ENCODE measurements around the gene MMP20. TPM values are rescaled to one million over a fixed set of nuclear protein-coding genes. Genes with fewer than 3 reads are reported as not detected.

MMP20 gene, protein sequence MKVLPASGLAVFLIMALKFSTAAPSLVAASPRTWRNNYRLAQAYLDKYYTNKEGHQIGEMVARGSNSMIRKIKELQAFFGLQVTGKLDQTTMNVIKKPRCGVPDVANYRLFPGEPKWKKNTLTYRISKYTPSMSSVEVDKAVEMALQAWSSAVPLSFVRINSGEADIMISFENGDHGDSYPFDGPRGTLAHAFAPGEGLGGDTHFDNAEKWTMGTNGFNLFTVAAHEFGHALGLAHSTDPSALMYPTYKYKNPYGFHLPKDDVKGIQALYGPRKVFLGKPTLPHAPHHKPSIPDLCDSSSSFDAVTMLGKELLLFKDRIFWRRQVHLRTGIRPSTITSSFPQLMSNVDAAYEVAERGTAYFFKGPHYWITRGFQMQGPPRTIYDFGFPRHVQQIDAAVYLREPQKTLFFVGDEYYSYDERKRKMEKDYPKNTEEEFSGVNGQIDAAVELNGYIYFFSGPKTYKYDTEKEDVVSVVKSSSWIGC
- total RNA-seq = not detected

DNA sequence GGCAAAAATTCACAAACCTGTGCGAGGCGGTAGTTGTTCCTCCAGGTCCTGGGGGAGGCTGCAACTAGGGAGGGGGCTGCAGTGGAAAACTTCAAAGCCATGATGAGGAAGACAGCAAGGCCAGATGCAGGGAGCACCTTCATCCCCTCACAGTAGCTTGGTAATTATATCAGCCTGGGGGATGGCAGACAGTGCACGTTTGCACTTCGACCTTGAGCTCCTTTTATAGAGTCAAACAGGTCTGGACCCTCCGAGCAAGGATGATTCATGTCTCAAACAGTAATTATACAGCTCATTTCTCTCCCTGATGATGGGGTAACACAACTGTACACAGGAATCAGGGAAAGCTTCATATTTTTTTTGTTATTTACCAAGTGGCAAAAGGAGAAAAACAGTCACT is at the start of gene MMP20:
MMP20 (minus strand) TSS at position 156 of the 400 bp plus-strand sequence; CDS start at position 143, 13 bp downstream.

DNA sequence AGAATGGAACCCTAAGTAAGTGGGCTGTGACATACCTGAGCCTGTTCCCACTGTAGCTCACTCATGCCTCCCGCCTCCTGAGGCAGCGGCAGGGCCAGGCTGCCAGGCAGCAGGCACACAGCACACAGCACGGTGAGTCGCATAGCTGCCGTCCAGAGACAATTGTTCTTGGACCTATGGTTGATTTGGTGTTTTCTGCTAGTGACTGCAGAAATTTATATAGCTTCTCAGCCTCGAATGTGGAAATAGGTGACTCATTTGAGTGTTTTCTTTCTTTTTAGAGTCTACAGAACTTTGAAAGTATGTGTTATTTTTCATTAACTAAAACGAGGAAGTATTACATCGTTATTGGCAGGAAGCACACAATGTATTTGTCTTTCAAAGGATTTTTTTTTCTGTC is 94.6 kb downstream of the MMP20 start, which contains the start of gene MMP7:
MMP7 (minus strand) TSS at position 190 of the 400 bp plus-strand sequence; CDS start at position 143, 47 bp downstream.

Other genes starting within 250 kb of the MMP20 start
- gene TMEM123, start 172.6 kb downstream of the MMP20 start, total RNA-seq = 149 TPM
- gene MMP7, start 94.6 kb downstream of the MMP20 start, total RNA-seq = not detected
- not detected for gene MMP27, start 80.4 kb upstream of the MMP20 start, total RNA-seq
- gene MMP8, start 99.6 kb upstream of the MMP20 start, total RNA-seq = not detected
- gene MMP10, start 155.3 kb upstream of the MMP20 start, total RNA-seq = not detected
- gene MMP1, start 172.8 kb upstream of the MMP20 start, total RNA-seq = not detected
- gene MMP3, start 218.3 kb upstream of the MMP20 start, total RNA-seq = not detected
- gene MMP12, start 249.7 kb upstream of the MMP20 start, total RNA-seq = not detected

Measured in parietal lobe (tissue), 1 donor.